ENCODE results near the gene LRRC45.
A peak's percentile ranks its signal among the peaks of the same experiment; 100 is the strongest.

Gene LRRC45

DNA sequence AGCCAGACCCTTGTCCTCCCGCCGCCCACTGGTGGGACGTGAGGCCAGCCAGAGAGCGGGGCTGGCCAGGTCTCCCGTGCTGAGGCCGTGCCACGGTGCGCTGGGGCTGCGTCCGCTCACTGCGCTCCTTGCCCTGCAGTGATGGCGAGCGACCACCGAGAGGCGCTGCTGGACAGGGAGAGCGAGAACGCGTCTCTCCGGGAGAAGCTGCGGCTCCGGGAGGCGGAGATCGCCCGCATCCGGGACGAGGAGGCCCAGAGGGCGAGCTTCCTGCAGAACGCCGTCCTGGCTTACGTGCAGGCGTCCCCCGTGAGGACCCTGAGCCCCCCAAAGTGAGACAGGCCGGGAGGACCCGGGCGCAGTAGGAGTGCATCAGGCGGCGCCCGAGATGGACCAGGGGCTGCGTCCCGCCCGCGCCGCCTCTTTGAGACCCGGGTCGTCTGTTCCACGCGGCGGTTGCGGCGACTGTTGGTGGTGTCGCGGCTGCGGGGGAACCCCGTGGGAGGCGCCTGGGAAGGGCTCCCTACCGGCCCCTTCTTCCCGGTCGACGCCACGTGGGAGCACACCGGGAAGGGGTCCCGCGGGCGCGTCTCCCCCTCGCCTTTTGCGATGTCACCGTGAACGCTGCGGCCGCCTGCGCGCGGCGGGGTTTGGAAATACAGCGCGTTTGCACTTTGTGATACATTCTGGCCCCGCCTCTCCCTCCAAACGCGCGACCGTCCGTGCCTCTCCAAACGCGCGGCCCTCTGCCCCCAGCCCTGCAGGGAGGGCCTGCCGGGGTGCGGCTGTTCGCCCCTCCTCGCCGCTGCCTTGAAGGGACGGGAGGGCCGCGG, 7.6 kb downstream of the LRRC45 start (continued):
- TF ChIP-seq ZNF394 (tag by site-specific recombination; IDR thresholded peaks at IDR 0.05; ENCODE audit: borderline replicate concordance), result peak; percentile 98
- TF ChIP-seq KLF10 (tag by site-specific recombination; IDR thresholded peaks at IDR 0.05), result peak; percentile 66; the same call in 1 of the 2 replicates
- TF ChIP-seq ZNF221 (tag by site-specific recombination; IDR thresholded peaks at IDR 0.05; ENCODE audit: borderline replicate concordance), result no peak
- TF ChIP-seq ZFHX2 (tag by site-specific recombination; conservative IDR thresholded peaks at IDR 0.05), result peak; percentile 62
- TF ChIP-seq, protein P1, sequence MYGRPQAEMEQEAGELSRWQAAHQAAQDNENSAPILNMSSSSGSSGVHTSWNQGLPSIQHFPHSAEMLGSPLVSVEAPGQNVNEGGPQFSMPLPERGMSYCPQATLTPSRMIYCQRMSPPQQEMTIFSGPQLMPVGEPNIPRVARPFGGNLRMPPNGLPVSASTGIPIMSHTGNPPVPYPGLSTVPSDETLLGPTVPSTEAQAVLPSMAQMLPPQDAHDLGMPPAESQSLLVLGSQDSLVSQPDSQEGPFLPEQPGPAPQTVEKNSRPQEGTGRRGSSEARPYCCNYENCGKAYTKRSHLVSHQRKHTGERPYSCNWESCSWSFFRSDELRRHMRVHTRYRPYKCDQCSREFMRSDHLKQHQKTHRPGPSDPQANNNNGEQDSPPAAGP (tag by site-specific recombination; IDR thresholded peaks at IDR 0.05), result peak; percentile 74
- peak; percentile 45 for TF ChIP-seq KLF16 (tag by site-specific recombination; IDR thresholded peaks at IDR 0.05)
- TF ChIP-seq, protein P2, sequence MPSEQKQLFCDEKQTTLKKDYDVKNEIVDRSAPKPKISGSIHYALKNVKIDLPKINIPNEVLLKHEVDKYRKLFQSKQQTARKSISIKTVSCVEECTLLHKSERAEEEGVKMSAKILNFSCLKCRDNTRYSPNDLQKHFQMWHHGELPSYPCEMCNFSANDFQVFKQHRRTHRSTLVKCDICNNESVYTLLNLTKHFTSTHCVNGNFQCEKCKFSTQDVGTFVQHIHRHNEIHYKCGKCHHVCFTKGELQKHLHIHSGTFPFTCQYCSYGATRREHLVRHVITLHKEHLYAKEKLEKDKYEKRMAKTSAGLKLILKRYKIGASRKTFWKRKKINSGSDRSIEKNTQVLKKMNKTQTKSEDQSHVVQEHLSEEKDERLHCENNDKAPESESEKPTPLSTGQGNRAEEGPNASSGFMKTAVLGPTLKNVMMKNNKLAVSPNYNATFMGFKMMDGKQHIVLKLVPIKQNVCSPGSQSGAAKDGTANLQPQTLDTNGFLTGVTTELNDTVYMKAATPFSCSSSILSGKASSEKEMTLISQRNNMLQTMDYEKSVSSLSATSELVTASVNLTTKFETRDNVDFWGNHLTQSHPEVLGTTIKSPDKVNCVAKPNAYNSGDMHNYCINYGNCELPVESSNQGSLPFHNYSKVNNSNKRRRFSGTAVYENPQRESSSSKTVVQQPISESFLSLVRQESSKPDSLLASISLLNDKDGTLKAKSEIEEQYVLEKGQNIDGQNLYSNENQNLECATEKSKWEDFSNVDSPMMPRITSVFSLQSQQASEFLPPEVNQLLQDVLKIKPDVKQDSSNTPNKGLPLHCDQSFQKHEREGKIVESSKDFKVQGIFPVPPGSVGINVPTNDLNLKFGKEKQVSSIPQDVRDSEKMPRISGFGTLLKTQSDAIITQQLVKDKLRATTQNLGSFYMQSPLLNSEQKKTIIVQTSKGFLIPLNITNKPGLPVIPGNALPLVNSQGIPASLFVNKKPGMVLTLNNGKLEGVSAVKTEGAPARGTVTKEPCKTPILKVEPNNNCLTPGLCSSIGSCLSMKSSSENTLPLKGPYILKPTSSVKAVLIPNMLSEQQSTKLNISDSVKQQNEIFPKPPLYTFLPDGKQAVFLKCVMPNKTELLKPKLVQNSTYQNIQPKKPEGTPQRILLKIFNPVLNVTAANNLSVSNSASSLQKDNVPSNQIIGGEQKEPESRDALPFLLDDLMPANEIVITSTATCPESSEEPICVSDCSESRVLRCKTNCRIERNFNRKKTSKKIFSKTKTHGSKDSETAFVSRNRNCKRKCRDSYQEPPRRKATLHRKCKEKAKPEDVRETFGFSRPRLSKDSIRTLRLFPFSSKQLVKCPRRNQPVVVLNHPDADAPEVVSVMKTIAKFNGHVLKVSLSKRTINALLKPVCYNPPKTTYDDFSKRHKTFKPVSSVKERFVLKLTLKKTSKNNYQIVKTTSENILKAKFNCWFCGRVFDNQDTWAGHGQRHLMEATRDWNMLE (tag by site-specific recombination; conservative IDR thresholded peaks at IDR 0.05; ENCODE audit: low read depth), result no peak
- TF ChIP-seq ZNF707 (tag by site-specific recombination; IDR thresholded peaks at IDR 0.05), result no peak
- TF ChIP-seq, protein P3, sequence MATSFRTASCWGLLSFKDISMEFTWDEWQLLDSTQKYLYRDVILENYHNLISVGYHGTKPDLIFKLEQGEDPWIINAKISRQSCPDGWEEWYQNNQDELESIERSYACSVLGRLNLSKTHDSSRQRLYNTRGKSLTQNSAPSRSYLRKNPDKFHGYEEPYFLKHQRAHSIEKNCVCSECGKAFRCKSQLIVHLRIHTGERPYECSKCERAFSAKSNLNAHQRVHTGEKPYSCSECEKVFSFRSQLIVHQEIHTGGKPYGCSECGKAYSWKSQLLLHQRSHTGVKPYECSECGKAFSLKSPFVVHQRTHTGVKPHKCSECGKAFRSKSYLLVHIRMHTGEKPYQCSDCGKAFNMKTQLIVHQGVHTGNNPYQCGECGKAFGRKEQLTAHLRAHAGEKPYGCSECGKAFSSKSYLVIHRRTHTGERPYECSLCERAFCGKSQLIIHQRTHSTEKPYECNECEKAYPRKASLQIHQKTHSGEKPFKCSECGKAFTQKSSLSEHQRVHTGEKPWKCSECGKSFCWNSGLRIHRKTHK (tag by site-specific recombination; IDR thresholded peaks at IDR 0.05), result no peak
- no peak for TF ChIP-seq ZNF274 (IDR thresholded peaks at IDR 0.05; ENCODE audit: low read length)
- TF ChIP-seq ZNF274 (tag by site-specific recombination; IDR thresholded peaks at IDR 0.05; ENCODE audit: borderline replicate concordance), result no peak
- no peak for TF ChIP-seq ZNF292 (tag by site-specific recombination; IDR thresholded peaks at IDR 0.05; ENCODE audit: borderline replicate concordance, low read depth)
- no peak for TF ChIP-seq ZNF155 (tag by site-specific recombination; IDR thresholded peaks at IDR 0.05)
- no peak for TF ChIP-seq ZNF621 (tag by site-specific recombination; IDR thresholded peaks at IDR 0.05)
- no peak for TF ChIP-seq TRIM28 (IDR thresholded peaks at IDR 0.05; ENCODE audit: borderline replicate concordance, low read length)
- TF ChIP-seq, protein P4, sequence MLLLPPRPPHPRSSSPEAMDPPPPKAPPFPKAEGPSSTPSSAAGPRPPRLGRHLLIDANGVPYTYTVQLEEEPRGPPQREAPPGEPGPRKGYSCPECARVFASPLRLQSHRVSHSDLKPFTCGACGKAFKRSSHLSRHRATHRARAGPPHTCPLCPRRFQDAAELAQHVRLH (tag by site-specific recombination; IDR thresholded peaks at IDR 0.05), result no peak
- TF ChIP-seq ZNF473 (tag by site-specific recombination; IDR thresholded peaks at IDR 0.05), result no peak
- TF ChIP-seq ZNF792 (tag by site-specific recombination; IDR thresholded peaks at IDR 0.05), result no peak
- no peak for TF ChIP-seq ZNF48 (tag by site-specific recombination; IDR thresholded peaks at IDR 0.05)
- peak; percentile 78 for TF ChIP-seq ZBTB20 (tag by site-specific recombination; IDR thresholded peaks at IDR 0.05)
- no peak for TF ChIP-seq ZNF571 (tag by site-specific recombination; IDR thresholded peaks at IDR 0.05)
- no peak for TF ChIP-seq GFI1B (tag by site-specific recombination; IDR thresholded peaks at IDR 0.05)
- no peak for TF ChIP-seq ZNF776 (tag by site-specific recombination; IDR thresholded peaks at IDR 0.05; ENCODE audit: borderline replicate concordance)
- TF ChIP-seq FEZF1 (tag by site-specific recombination; IDR thresholded peaks at IDR 0.05), result no peak
- TF ChIP-seq, protein P5, sequence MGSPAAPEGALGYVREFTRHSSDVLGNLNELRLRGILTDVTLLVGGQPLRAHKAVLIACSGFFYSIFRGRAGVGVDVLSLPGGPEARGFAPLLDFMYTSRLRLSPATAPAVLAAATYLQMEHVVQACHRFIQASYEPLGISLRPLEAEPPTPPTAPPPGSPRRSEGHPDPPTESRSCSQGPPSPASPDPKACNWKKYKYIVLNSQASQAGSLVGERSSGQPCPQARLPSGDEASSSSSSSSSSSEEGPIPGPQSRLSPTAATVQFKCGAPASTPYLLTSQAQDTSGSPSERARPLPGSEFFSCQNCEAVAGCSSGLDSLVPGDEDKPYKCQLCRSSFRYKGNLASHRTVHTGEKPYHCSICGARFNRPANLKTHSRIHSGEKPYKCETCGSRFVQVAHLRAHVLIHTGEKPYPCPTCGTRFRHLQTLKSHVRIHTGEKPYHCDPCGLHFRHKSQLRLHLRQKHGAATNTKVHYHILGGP (tag by site-specific recombination; IDR thresholded peaks at IDR 0.05), result no peak
- no peak for TF ChIP-seq HOXD13 (CRISPR knock-in tag; IDR thresholded peaks at IDR 0.05; ENCODE audit: borderline replicate concordance)
- TF ChIP-seq, protein P6, sequence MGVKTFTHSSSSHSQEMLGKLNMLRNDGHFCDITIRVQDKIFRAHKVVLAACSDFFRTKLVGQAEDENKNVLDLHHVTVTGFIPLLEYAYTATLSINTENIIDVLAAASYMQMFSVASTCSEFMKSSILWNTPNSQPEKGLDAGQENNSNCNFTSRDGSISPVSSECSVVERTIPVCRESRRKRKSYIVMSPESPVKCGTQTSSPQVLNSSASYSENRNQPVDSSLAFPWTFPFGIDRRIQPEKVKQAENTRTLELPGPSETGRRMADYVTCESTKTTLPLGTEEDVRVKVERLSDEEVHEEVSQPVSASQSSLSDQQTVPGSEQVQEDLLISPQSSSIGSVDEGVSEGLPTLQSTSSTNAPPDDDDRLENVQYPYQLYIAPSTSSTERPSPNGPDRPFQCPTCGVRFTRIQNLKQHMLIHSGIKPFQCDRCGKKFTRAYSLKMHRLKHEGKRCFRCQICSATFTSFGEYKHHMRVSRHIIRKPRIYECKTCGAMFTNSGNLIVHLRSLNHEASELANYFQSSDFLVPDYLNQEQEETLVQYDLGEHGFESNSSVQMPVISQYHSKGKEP (tag by site-specific recombination; IDR thresholded peaks at IDR 0.05), result no peak
- TF ChIP-seq ZNF629 (tag by site-specific recombination; IDR thresholded peaks at IDR 0.05), result peak; percentile 57; the same call in 1 of the 2 replicates
- TF ChIP-seq ZBTB8A (tag by site-specific recombination; IDR thresholded peaks at IDR 0.05), result peak; percentile 90
- no peak for TF ChIP-seq OVOL3 (tag by site-specific recombination; IDR thresholded peaks at IDR 0.05)

Data from HEK293 (cell line).